GM20000 (cell line): ENCODE measurements around the gene EPHB2.
"Not testable (repeated sequence)": the region's sequence is repeated elsewhere in the genome, so short reads cannot be mapped to it uniquely, and the experiment has no call there.

ENCODE experiments used
- DNase-seq: peaks from one replicate; pipeline ENCODE4 v3.0.0; 2012; ENCODE audit warnings: low spot score
- CTCF ChIP-seq: IDR thresholded peaks from 2 replicates; pipeline ENCODE4 v1.5.1; 2012; ENCODE audit warnings: mild to moderate bottlenecking, control low read depth; ENCODE audit errors: extremely low read depth, missing control alignments

The EPHB2 gene

GRCh38 chr1:22836850-22837249 is 126.2 kb downstream of the EPHB2 start:
- DNase-seq, result no peak

GRCh38 chr1:22837332-22837731 is 126.7 kb downstream of the EPHB2 start:
- TF ChIP-seq CTCF, result no peak
- DNase-seq, result no peak

More at GRCh38 chr1:22836850-22837249, 126.2 kb downstream of the EPHB2 start:
- no peak for TF ChIP-seq CTCF

GRCh38 chr1:22838965-22839364 is 128.3 kb downstream of the EPHB2 start:
- DNase-seq, result no peak
- TF ChIP-seq CTCF, result no peak

GRCh38 chr1:22839806-22840205 is 129.2 kb downstream of the EPHB2 start:
- DNase-seq, result no peak
- TF ChIP-seq CTCF, result no peak

- no peak for DNase-seq
- TF ChIP-seq CTCF, result no peak
Observed at GRCh38 chr1:22841142-22841541, 130.5 kb downstream of the EPHB2 start.

GRCh38 chr1:22841860-22842281 is 131.2 kb downstream of the EPHB2 start:
- no peak for DNase-seq
- no peak for TF ChIP-seq CTCF

GRCh38 chr1:22843441-22844183 is 133.0 kb downstream of the EPHB2 start:
- DNase-seq, result not testable (repeated sequence)

GRCh38 chr1:22844621-22845020 is 134.0 kb downstream of the EPHB2 start:
- no peak for TF ChIP-seq CTCF
- no peak for DNase-seq
